ENCODE results near the gene NAV2.

Gene NAV2

GRCh38 chr11:19817870-19818269, 105.2 kb downstream of the NAV2 start:
- TF ChIP-seq CTCF (IDR thresholded peaks at IDR 0.05; ENCODE audit: control extremely low read depth, extremely low read depth, low read depth, missing control alignments), result no peak
- ChIA-PET CTCF (interaction anchor here (1.3 to 1.8 kb wide), 2 partner anchors 8 to 11 kb away, joined by 3 to 5 read pairs; no protein-coding TSS in a partner anchor), POLR2A (no interaction called here)
- no peak for DNase-seq (ENCODE audit: extremely low spot score)

- TF ChIP-seq CTCF (IDR thresholded peaks at IDR 0.05; ENCODE audit: control extremely low read depth, extremely low read depth, low read depth, missing control alignments), result no peak
- POLR2A ChIA-PET, result no interaction called here
- no peak for DNase-seq (ENCODE audit: extremely low spot score)
- CTCF ChIA-PET, result interaction anchor here (1.8 to 2.6 kb wide), 2 partner anchors 10 kb away, joined by 5 to 7 read pairs; no protein-coding TSS in a partner anchor
Measured at GRCh38 chr11:19818619-19819018, 106.0 kb downstream of the NAV2 start.

GRCh38 chr11:19819148-19819547, 106.5 kb downstream of the NAV2 start:
- ChIA-PET CTCF (interaction anchor here (2.6 kb wide), 1 partner anchor 11 kb away, joined by 7 read pairs; no protein-coding TSS in a partner anchor), POLR2A (no interaction called here)
- no peak for TF ChIP-seq CTCF (IDR thresholded peaks at IDR 0.05; ENCODE audit: control extremely low read depth, extremely low read depth, low read depth, missing control alignments)
- DNase-seq (ENCODE audit: extremely low spot score), result no peak

- ChIA-PET POLR2A (no interaction called here), CTCF (interaction anchor here (1.2 to 2.6 kb wide), 3 partner anchors 12 to 750 kb away, joined by 3 to 7 read pairs (median 5); no protein-coding TSS in a partner anchor)
- no peak for TF ChIP-seq CTCF (IDR thresholded peaks at IDR 0.05; ENCODE audit: control extremely low read depth, extremely low read depth, low read depth, missing control alignments)
- DNase-seq (ENCODE audit: extremely low spot score), result no peak
Measured at GRCh38 chr11:19820100-19820499, 107.5 kb downstream of the NAV2 start.

- no peak for TF ChIP-seq CTCF (IDR thresholded peaks at IDR 0.05; ENCODE audit: control extremely low read depth, extremely low read depth, low read depth, missing control alignments)
- DNase-seq (ENCODE audit: extremely low spot score), result no peak
- POLR2A ChIA-PET, result no interaction called here
- CTCF ChIA-PET, result no interaction called here
Measured at GRCh38 chr11:19821412-19821875, 108.8 kb downstream of the NAV2 start.

GRCh38 chr11:19821993-19822392, 109.4 kb downstream of the NAV2 start:
- no peak for TF ChIP-seq CTCF (IDR thresholded peaks at IDR 0.05; ENCODE audit: control extremely low read depth, extremely low read depth, low read depth, missing control alignments)
- no peak for DNase-seq (ENCODE audit: extremely low spot score)
- CTCF ChIA-PET, result no interaction called here
- POLR2A ChIA-PET, result no interaction called here

Measured in GM10248 (cell line).